Stimulated activated naive CD8-positive, alpha-beta T cell treated with anti-CD3 and anti-CD28 coated beads, Interleukin-15, Interleukin-2, amounts not matched to agents 100 ng/mL and 50 ng/mL, for 24 hours (primary cell): ENCODE data around the gene GPR157.
A peak's percentile ranks its signal among the peaks of the same experiment; 100 is the strongest.
"Not testable (repeated sequence)": the region's sequence is repeated elsewhere in the genome, so short reads cannot be mapped to it uniquely, and the experiment has no call there.

Experiments
- H3K27ac Mint-ChIP-seq: one replicate; pipeline ENCODE4 v1.8.0; 2021; ENCODE audit warnings: mild to moderate bottlenecking, mixed read lengths
- H3K27me3 Mint-ChIP-seq: one replicate; pipeline ENCODE4 v1.8.0; 2021; ENCODE audit warnings: mixed read lengths
- H3K36me3 Mint-ChIP-seq: one replicate; pipeline ENCODE4 v1.8.0; 2021; ENCODE audit warnings: low read depth, mixed read lengths
- H3K4me1 Mint-ChIP-seq: one replicate; pipeline ENCODE4 v1.8.0; 2021; ENCODE audit warnings: low read depth, mixed read lengths
- H3K4me3 Mint-ChIP-seq: one replicate; pipeline ENCODE4 v1.8.0; 2021; ENCODE audit warnings: mild to moderate bottlenecking, mixed read lengths
- H3K9me3 Mint-ChIP-seq: one replicate; pipeline ENCODE4 v1.8.0; 2021; ENCODE audit warnings: mixed read lengths

The GPR157 gene

GRCh38 chr1:9153152-9153551 lies 24.2 kb upstream of the GPR157 start:
- no peak overlapping the region for H3K27ac Mint-ChIP-seq
- no peak overlapping the region for H3K4me3 Mint-ChIP-seq
- H3K9me3 Mint-ChIP-seq, result no peaks in the 10 kb centered on the region

GRCh38 chr1:9152535-9152934 lies 23.6 kb upstream of the GPR157 start:
- Mint-ChIP-seq H3K36me3 (no peaks in the 10 kb centered on the region), H3K27me3 (no peaks in the 10 kb centered on the region), H3K4me3 (no peak overlapping the region), H3K27ac (no peak overlapping the region), H3K4me1 (no peaks in the 10 kb centered on the region), H3K9me3 (no peaks in the 10 kb centered on the region)

More at GRCh38 chr1:9153152-9153551, 24.2 kb upstream of the GPR157 start:
- Mint-ChIP-seq H3K4me1 (no peaks in the 10 kb centered on the region), H3K36me3 (no peaks in the 10 kb centered on the region), H3K27me3 (no peaks in the 10 kb centered on the region)

GRCh38 chr1:9151328-9151860 lies 22.5 kb upstream of the GPR157 start:
- Mint-ChIP-seq H3K27ac (no peak overlapping the region), H3K9me3 (no peaks in the 10 kb centered on the region), H3K4me3 (no peak overlapping the region), H3K36me3 (no peaks in the 10 kb centered on the region), H3K27me3 (no peaks in the 10 kb centered on the region), H3K4me1 (no peaks in the 10 kb centered on the region)

- no peaks in the 10 kb centered on the region for H3K9me3 Mint-ChIP-seq
- H3K36me3 Mint-ChIP-seq, result no peaks in the 10 kb centered on the region
- no peaks in the 10 kb centered on the region for H3K4me1 Mint-ChIP-seq
- no peaks in the 10 kb centered on the region for H3K27me3 Mint-ChIP-seq
- H3K4me3 Mint-ChIP-seq, result no peak overlapping the region
- no peak overlapping the region for H3K27ac Mint-ChIP-seq
Measured at GRCh38 chr1:9150582-9151327, 21.9 kb upstream of the GPR157 start.

- no peaks in the 10 kb centered on the region for H3K36me3 Mint-ChIP-seq
- H3K27me3 Mint-ChIP-seq, result no peaks in the 10 kb centered on the region
- no peak overlapping the region for H3K4me3 Mint-ChIP-seq
- H3K9me3 Mint-ChIP-seq, result no peaks in the 10 kb centered on the region
- H3K27ac Mint-ChIP-seq, result no peak overlapping the region
- H3K4me1 Mint-ChIP-seq, result no peaks in the 10 kb centered on the region
Measured at GRCh38 chr1:9149837-9150581, 21.1 kb upstream of the GPR157 start.

DNA sequence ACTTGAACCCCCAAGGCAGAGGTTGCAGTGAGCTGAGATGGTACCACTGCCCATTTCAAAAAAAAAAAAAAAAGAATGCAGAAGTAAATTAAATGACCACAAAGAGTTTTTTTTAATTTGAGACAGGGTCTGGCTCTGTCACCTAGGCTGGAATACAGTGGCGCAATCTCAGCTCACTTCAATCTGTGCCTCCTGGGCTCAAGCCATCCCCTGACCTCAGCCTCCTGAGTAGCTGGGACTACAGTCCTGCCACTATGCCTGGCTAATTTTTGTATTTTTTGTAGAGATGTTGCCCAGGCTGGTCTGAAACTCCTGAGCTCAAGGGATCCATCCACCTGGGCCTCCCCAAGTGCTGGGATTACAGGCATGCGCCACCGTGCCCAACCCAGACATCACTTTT lies 20.2 kb upstream of the GPR157 start:
- H3K27me3 Mint-ChIP-seq, result no peaks in the 10 kb centered on the region

GRCh38 chr1:9146156-9146555 lies 17.3 kb upstream of the GPR157 start:
- Mint-ChIP-seq H3K36me3 (no peaks in the 10 kb centered on the region), H3K9me3 (no peaks in the 10 kb centered on the region), H3K27ac (no peak overlapping the region), H3K27me3 (no peaks in the 10 kb centered on the region), H3K4me1 (peaks cover 4% of the 10 kb centered on the region), H3K4me3 (no peak overlapping the region)

More for the DNA sequence above, 20.2 kb upstream of the GPR157 start:
- no peaks in the 10 kb centered on the region for H3K9me3 Mint-ChIP-seq
- no peaks in the 10 kb centered on the region for H3K4me1 Mint-ChIP-seq
- H3K4me3 Mint-ChIP-seq, result no peak overlapping the region
- no peak overlapping the region for H3K27ac Mint-ChIP-seq
- H3K36me3 Mint-ChIP-seq, result no peaks in the 10 kb centered on the region

DNA sequence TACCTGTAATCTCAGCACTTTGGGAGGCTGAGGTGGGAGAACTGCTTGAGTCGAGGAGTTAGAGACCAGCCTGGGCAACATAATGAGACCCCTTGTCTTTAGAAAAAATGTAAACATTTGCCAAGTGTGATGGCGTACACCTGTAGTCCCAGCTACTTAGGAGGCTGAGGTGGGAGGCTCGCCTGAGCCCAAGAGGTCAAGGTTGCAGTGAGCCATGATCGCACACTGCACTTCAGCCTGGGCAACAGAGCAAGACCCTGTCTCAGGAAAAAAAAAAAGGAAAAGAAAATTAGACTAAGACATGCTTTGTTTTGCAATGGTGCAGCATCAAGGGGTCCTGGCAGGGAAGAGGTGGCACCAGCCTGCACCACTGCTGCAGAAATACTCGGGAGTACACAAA lies 16.8 kb upstream of the GPR157 start:
- no peaks in the 10 kb centered on the region for H3K36me3 Mint-ChIP-seq
- H3K27ac Mint-ChIP-seq, result no peak overlapping the region
- H3K4me3 Mint-ChIP-seq, result no peak overlapping the region
- H3K4me1 Mint-ChIP-seq, result peaks cover 4% of the 10 kb centered on the region
- no peaks in the 10 kb centered on the region for H3K9me3 Mint-ChIP-seq
- no peaks in the 10 kb centered on the region for H3K27me3 Mint-ChIP-seq

- H3K27ac Mint-ChIP-seq, result no peak overlapping the region
- peaks cover 4% of the 10 kb centered on the region for H3K4me1 Mint-ChIP-seq
- H3K9me3 Mint-ChIP-seq, result no peaks in the 10 kb centered on the region
- no peaks in the 10 kb centered on the region for H3K36me3 Mint-ChIP-seq
- no peaks in the 10 kb centered on the region for H3K27me3 Mint-ChIP-seq
- no peak overlapping the region for H3K4me3 Mint-ChIP-seq
Measured at GRCh38 chr1:9145021-9145668, 16.2 kb upstream of the GPR157 start.

DNA sequence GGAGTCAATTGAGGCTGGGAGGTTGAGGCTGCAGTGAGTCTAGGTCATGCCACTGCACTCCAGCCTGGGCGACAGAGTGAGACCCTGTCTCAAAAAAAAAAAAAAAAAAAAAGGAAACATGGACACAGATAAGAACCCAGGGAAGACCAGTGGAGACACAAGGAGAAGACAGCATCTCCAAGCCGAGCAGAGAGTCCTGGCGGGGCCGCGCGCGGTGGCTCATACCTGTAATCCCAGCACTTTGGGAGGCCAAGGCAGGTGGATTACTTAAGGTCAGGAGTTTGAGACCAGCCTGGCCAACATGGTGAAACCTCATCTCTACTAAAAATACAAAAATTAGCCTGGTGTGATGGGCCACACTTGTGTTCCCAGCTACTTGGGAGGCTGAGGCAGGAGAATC lies 15.6 kb upstream of the GPR157 start:
- H3K4me3 Mint-ChIP-seq, H3K27me3 Mint-ChIP-seq, H3K27ac Mint-ChIP-seq, H3K4me1 Mint-ChIP-seq, H3K9me3 Mint-ChIP-seq, H3K36me3 Mint-ChIP-seq: not testable (repeated sequence)

GRCh38 chr1:9143250-9143649 lies 14.3 kb upstream of the GPR157 start:
- no peaks in the 10 kb centered on the region for H3K9me3 Mint-ChIP-seq
- no peak overlapping the region for H3K27ac Mint-ChIP-seq
- no peaks in the 10 kb centered on the region for H3K27me3 Mint-ChIP-seq
- H3K36me3 Mint-ChIP-seq, result no peaks in the 10 kb centered on the region
- peaks cover 4% of the 10 kb centered on the region for H3K4me1 Mint-ChIP-seq
- no peak overlapping the region for H3K4me3 Mint-ChIP-seq

DNA sequence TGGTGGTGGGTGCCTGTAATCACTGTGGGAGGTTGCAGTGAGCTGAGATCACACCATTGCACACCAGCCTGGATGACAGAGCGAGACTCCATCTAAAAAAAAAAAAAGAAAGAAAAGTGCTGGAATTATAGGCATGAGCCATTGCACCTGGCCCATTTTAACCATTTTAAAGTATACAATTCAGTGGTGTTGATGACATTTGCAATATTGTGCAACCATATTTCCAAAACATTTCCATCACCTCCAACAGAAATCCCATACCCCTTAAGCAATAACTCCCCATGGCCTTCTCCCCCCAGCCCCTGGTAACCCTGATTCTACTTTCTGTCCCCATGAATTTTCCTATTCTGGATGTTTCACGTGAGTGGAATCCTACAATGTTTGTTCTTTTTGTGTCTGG lies 11.0 kb upstream of the GPR157 start:
- no peaks in the 10 kb centered on the region for H3K9me3 Mint-ChIP-seq
- H3K4me1 Mint-ChIP-seq, result peaks cover 10% of the 10 kb centered on the region
- no peaks in the 10 kb centered on the region for H3K36me3 Mint-ChIP-seq
- no peak overlapping the region for H3K4me3 Mint-ChIP-seq
- no peak overlapping the region for H3K27ac Mint-ChIP-seq
- H3K27me3 Mint-ChIP-seq, result no peaks in the 10 kb centered on the region

- H3K9me3 Mint-ChIP-seq, result no peaks in the 10 kb centered on the region
- peaks cover 11% of the 10 kb centered on the region for H3K4me1 Mint-ChIP-seq
- H3K27ac Mint-ChIP-seq, result no peak overlapping the region
- H3K27me3 Mint-ChIP-seq, result peaks cover 5% of the 10 kb centered on the region
- H3K36me3 Mint-ChIP-seq, result no peaks in the 10 kb centered on the region
- no peak overlapping the region for H3K4me3 Mint-ChIP-seq
Measured at GRCh38 chr1:9136932-9137331, 8.0 kb upstream of the GPR157 start.

DNA sequence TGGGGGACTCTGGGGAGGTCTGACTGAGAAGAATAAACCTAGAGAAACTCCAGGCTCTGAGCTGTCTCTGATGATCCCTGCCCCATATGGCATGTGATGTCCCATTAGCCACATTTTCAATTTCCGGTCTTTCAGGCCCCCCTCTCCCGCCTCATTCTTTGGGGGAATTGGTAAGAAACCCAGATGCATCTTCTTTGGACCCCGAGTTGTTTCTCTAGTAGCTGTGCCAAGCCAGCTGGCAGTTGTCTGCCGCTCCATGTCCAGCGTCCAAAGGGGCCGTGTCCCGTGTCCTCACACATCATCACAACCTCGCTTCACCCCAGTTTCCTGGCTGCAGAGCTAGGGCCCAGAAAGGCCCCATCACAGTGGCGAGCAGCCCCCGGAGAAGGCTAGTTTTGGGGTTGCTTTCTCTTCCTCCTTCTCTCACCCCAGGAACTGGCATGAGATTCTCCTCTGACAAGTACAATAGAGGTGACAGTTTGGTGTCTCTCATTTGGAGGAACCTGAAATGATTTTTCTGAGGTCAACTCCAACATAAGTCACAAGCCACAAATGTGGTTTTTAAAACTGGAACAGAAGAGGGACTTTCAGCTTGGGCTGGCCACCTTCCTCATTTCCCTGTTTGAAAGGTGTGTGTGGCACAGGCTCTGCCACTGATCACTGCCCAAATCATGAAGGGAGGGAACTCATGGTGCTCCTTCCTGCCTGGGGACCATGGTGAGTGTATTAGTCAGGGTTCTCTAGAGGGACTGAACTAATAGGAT lies 6.4 kb upstream of the GPR157 start:
- no peak overlapping the region for H3K4me3 Mint-ChIP-seq
- no peaks in the 10 kb centered on the region for H3K36me3 Mint-ChIP-seq
- peaks cover 5% of the 10 kb centered on the region for H3K27me3 Mint-ChIP-seq
- H3K9me3 Mint-ChIP-seq, result no peaks in the 10 kb centered on the region
- peak overlapping the region; percentile 26 for H3K27ac Mint-ChIP-seq
- peaks cover 24% of the 10 kb centered on the region for H3K4me1 Mint-ChIP-seq
